SU-DHL-6 (cell line): ENCODE data around the gene CFAP20DC.

ENCODE experiments used
- H2AFZ ChIP-seq: fragments of 200-600 bp; sonication (generic); 2 replicates; pipeline ENCODE4 v1.6.1; 2014; ENCODE audit warnings: low read depth, mild to moderate bottlenecking, moderate library complexity, mixed read lengths, antibody characterized with exemption, low read length; ENCODE audit not compliant: severe bottlenecking
- H3F3A ChIP-seq: fragments of 200-600 bp; shearing (Covaris generic); 2 replicates; pipeline ENCODE4 v1.6.0; 2016; ENCODE audit warnings: antibody characterized with exemption, mild to moderate bottlenecking; ENCODE audit not compliant: insufficient read depth
- H3K27ac ChIP-seq: fragments of 200-600 bp; sonication (generic); 2 replicates; pipeline ENCODE4 v1.5.1; 2016; ENCODE audit warnings: low read depth, mild to moderate bottlenecking, low read length, moderate library complexity, mixed read lengths
- H3K27me3 ChIP-seq: fragments of 200-600 bp; sonication (generic), shearing (Covaris generic); 2 replicates; pipeline ENCODE4 v1.6.0; 2014; ENCODE audit warnings: mild to moderate bottlenecking, low read length
- H3K36me3 ChIP-seq: fragments of 200-600 bp; sonication (generic); 2 replicates; pipeline ENCODE4 v1.6.1; 2014; ENCODE audit warnings: mild to moderate bottlenecking, low read length, mixed read lengths
- H3K4me2 ChIP-seq: fragments of 300-600, 200-600 bp; shearing (Covaris generic), sonication (generic); 2 replicates; pipeline ENCODE4 v1.6.0; 2014; ENCODE audit warnings: low read length, low read depth, mild to moderate bottlenecking; ENCODE audit not compliant: poor library complexity, severe bottlenecking
- H3K4me3 ChIP-seq: fragments of 200-600 bp; sonication (generic); 2 replicates; pipeline ENCODE4 v1.5.1; 2014; ENCODE audit warnings: antibody characterized with exemption, low read length, mild to moderate bottlenecking, mixed read lengths; ENCODE audit not compliant: insufficient read depth, poor library complexity, severe bottlenecking
- H3K79me2 ChIP-seq: fragments of 200-600 bp; sonication (generic); 2 replicates; pipeline ENCODE4 v1.6.1; 2014; ENCODE audit warnings: mild to moderate bottlenecking, low read length, moderate library complexity; ENCODE audit not compliant: insufficient read depth
- H3K9ac ChIP-seq: fragments of 200-600 bp; sonication (generic); 2 replicates; pipeline ENCODE4 v1.7.0; 2014; ENCODE audit warnings: mild to moderate bottlenecking, low read length
- H3K9me2 ChIP-seq: fragments of 200-600 bp; sonication (generic); replicated peaks from 2 replicates; pipeline ENCODE4 v1.6.1; 2014; ENCODE audit warnings: low read length; ENCODE audit not compliant: insufficient read depth
- H3K9me3 ChIP-seq: fragments of 200-600 bp; sonication (generic); 2 replicates; pipeline ENCODE4 v1.6.1; 2014; ENCODE audit warnings: low read length, mixed read lengths; ENCODE audit not compliant: insufficient read depth
- H4K20me1 ChIP-seq: fragments of 200-600 bp; sonication (generic); 2 replicates; pipeline ENCODE4 v1.6.1; 2014; ENCODE audit warnings: low read depth, mild to moderate bottlenecking, antibody characterized with exemption, low read length, moderate library complexity, mixed read lengths
- EZH2phosphoT487 ChIP-seq: fragments of 200-600 bp; sonication (generic), shearing (Covaris generic); conservative IDR thresholded peaks from 2 replicates; pipeline ENCODE4 v1.6.1; 2018; ENCODE audit warnings: mild to moderate bottlenecking, antibody characterized with exemption, low read length, moderate library complexity, mixed read lengths
- TF ChIP-seq, protein P1 (sequence below): fragments of 200-600 bp; sonication (generic); IDR thresholded peaks from one replicate; pipeline ENCODE4 v1.5.1; 2017; ENCODE audit warnings: antibody characterized with exemption, mild to moderate bottlenecking, low read length, moderate library complexity; ENCODE audit not compliant: insufficient read depth, poor library complexity, severe bottlenecking

CFAP20DC gene

DNA sequence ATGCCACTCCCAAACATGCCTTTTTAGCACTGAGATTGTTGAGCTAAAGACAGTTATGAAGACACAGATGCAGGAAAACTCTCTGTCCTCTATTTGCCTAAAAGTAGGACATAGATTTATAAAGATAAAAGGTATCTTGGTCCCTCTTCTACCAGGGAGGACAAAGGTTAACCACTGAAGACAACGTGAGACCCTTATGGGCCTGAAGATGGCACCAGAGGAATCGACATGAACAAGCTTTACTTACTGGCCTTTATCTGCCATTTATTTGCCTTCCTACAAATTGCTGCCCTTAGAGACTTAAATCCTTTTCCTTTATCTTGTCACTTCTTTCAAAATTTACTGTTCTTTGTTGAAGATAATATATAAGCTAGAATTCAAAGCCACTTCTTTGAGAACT is 273.6 kb downstream of the CFAP20DC start:
- Histone ChIP-seq H3K4me2 (no peak overlapping the region), H3K9me2 (no peaks in the 10 kb centered on the region), H3F3A (no peaks in the 10 kb centered on the region), H3K4me3 (no peak overlapping the region), H4K20me1 (no peaks in the 10 kb centered on the region), H3K36me3 (no peaks in the 10 kb centered on the region), H2AFZ (no peak overlapping the region), H3K9ac (no peak overlapping the region), H3K27me3 (no peaks in the 10 kb centered on the region), H3K27ac (no peak overlapping the region), H3K79me2 (no peaks in the 10 kb centered on the region), H3K9me3 (peaks cover 23% of the 10 kb centered on the region; the same call in 1 of the 2 replicates)
- TF ChIP-seq, protein P1, sequence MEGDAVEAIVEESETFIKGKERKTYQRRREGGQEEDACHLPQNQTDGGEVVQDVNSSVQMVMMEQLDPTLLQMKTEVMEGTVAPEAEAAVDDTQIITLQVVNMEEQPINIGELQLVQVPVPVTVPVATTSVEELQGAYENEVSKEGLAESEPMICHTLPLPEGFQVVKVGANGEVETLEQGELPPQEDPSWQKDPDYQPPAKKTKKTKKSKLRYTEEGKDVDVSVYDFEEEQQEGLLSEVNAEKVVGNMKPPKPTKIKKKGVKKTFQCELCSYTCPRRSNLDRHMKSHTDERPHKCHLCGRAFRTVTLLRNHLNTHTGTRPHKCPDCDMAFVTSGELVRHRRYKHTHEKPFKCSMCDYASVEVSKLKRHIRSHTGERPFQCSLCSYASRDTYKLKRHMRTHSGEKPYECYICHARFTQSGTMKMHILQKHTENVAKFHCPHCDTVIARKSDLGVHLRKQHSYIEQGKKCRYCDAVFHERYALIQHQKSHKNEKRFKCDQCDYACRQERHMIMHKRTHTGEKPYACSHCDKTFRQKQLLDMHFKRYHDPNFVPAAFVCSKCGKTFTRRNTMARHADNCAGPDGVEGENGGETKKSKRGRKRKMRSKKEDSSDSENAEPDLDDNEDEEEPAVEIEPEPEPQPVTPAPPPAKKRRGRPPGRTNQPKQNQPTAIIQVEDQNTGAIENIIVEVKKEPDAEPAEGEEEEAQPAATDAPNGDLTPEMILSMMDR = no peak
- no peak for TF ChIP-seq EZH2phosphoT487

DNA sequence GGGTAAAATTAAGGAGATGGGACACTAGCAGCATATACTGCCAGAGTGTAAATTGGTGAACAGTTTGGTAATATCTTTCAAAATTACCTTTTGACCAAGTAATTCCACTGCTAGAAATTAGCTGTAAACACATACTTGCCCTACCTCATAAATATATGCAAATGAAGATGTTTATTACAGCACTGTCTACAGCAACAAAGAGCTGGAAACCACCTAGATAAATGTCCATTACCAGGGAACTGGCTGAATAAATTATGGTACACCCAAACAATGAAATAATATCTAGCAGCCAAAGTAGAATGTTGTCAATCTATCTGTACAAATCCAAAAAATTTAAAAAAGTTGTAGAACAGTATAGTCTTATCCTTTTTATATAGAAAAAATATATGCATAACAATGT is 277.4 kb downstream of the CFAP20DC start:
- no peaks in the 10 kb centered on the region for H3K36me3 ChIP-seq
- no peak overlapping the region for H3K4me2 ChIP-seq
- H2AFZ ChIP-seq = no peak overlapping the region
- H3K9ac ChIP-seq = no peak overlapping the region
- H3K9me3 ChIP-seq = no peaks in the 10 kb centered on the region
- H3K27ac ChIP-seq = no peak overlapping the region
- H3K4me3 ChIP-seq = no peak overlapping the region
- no peaks in the 10 kb centered on the region for H3K27me3 ChIP-seq
- no peaks in the 10 kb centered on the region for H4K20me1 ChIP-seq
- H3K79me2 ChIP-seq = no peaks in the 10 kb centered on the region
- no peaks in the 10 kb centered on the region for H3F3A ChIP-seq
- TF ChIP-seq, protein P1 = no peak
- no peak for TF ChIP-seq EZH2phosphoT487
- H3K9me2 ChIP-seq = no peaks in the 10 kb centered on the region

DNA sequence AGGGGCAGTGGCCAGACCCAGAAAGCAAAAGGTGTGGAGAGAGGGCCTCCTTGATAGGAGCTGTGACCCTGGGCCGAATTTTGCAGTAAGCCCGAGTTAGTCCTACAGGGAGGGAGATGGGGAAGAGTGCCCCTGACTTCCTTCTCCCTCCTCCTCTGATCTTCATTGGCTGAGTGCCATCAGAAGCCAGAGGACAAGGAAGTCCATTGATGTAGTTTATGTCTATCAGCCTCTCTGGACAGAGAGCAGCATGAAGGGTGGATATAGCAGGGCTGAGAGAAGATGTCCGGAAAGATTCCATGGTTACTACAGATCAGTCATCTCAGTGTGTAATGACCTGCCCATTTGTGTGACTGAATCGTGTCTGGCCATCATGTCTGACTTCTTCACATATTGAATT is 280.8 kb downstream of the CFAP20DC start:
- Histone ChIP-seq H3K79me2 (no peaks in the 10 kb centered on the region), H3K9me3 (no peaks in the 10 kb centered on the region), H3K36me3 (no peaks in the 10 kb centered on the region), H3K9ac (no peak overlapping the region), H3K9me2 (no peaks in the 10 kb centered on the region), H4K20me1 (no peaks in the 10 kb centered on the region), H3K4me2 (no peak overlapping the region), H3K27me3 (no peaks in the 10 kb centered on the region), H2AFZ (no peak overlapping the region), H3K27ac (no peak overlapping the region), H3K4me3 (no peak overlapping the region), H3F3A (no peaks in the 10 kb centered on the region)
- TF ChIP-seq, protein P1 = no peak
- TF ChIP-seq EZH2phosphoT487 = no peak
